Measurements from ENCODE around the gene GAS2L3. TPM values are rescaled to one million over a fixed set of nuclear protein-coding genes. Genes with fewer than 3 reads are reported as not detected.

GAS2L3 gene
- total and polyA plus RNA-seq, 3 experiments from 2014 or later: 0.42 to 0.75 TPM; not detected in 1

- DNase-seq: no peak
- Mint-ChIP-seq H3K27me3 (peaks cover 3 to 12% of the 10 kb centered on the region in 2 donors), H3K4me3 (no peak overlapping the region), H3K9me3 (no peaks in the 10 kb centered on the region), H3K27ac (no peak overlapping the region), H3K4me1 (no peaks in the 10 kb centered on the region), H3K36me3 (no peaks in the 10 kb centered on the region)
- POLR2A ChIA-PET: no interaction called here
- Histone ChIP-seq H3K4me3 (ENCODE audit: low read length) (no peak overlapping the region), H3K36me3 (ENCODE audit: insufficient read depth, low read length) (no peaks in the 10 kb centered on the region), H3K4me1 (ENCODE audit: insufficient read depth, low read length) (no peaks in the 10 kb centered on the region), H3K9me3 (ENCODE audit: low read length) (no peaks in the 10 kb centered on the region), H3K27me3 (ENCODE audit: insufficient read depth, low read length, poor library complexity, severe bottlenecking) (no peaks in the 10 kb centered on the region), H3K27ac (ENCODE audit: low read depth, low read length) (no peak overlapping the region)
- CTCF ChIA-PET: interaction anchor here (1.6 kb wide), 2 partner anchors 25 to 29 kb away, joined by 3 to 4 read pairs; no protein-coding TSS in a partner anchor
These were observed 98.7 kb downstream of the GAS2L3 start for GRCh38 chr12:100672075-100672592.

DNA sequence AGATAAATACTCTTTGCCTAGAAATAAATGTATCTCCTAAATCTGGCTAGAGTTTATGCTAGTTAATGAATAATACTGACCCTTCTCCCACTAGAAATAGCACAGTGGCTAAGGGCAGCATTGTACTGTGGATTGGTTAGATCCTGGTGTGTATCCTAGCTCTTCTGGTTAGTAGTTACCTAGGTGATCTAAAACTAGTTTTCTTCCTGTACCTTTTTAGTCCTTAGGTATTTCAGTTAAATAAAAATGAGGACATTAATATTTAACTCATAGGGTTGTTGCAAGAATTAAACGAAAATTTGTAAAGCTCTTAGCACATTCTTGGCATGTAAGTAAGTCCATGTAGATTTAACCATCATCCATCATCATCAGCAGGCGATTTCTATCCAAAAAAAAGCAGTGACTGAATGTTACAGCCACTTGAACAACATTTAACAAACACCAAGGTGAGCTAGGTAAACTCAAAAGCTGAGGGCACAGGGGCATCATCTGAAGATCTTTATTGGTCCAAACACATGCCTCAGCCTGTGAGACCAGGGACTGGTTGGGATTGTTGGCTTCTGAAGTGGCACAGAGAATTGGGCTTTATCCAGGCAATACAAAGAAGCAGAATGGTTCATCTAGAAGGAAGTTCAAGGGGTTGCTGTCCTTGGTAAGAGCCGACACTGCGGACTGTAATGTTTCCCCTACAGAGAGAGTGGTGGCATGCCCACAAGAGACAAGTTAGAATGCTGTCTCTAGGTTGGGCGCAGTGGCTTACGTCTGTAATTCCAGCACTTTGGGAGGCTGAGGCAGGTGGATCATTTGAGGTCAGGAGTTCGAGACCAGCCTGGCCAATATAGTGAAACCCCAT, 100.8 kb downstream of the GAS2L3 start:
- Mint-ChIP-seq H3K36me3 (no peaks in the 10 kb centered on the region), H3K27me3 (peaks cover 5 to 9% of the 10 kb centered on the region in 2 donors), H3K9me3 (peaks cover 0 to 3% (median 0%) of the 10 kb centered on the region in 5 donors), H3K27ac (peak overlapping the region in 1 of 8 donors; percentile 58), H3K4me3 (no peak overlapping the region), H3K4me1 (no peaks in the 10 kb centered on the region)
- ChIA-PET POLR2A (no interaction called here), CTCF (no interaction called here)
- Histone ChIP-seq H3K27me3 (ENCODE audit: insufficient read depth, low read length, poor library complexity, severe bottlenecking) (no peaks in the 10 kb centered on the region), H3K27ac (ENCODE audit: low read depth, low read length) (no peak overlapping the region), H3K4me1 (ENCODE audit: insufficient read depth, low read length) (no peaks in the 10 kb centered on the region), H3K4me3 (ENCODE audit: low read length) (no peak overlapping the region), H3K36me3 (ENCODE audit: insufficient read depth, low read length) (no peaks in the 10 kb centered on the region), H3K9me3 (ENCODE audit: low read length) (no peaks in the 10 kb centered on the region)
- no peak for DNase-seq

Other genes starting within 250 kb of the GAS2L3 start
- not detected for gene SLC17A8, start 216.6 kb upstream of the GAS2L3 start, total RNA-seq
- gene SLC17A8, start 216.6 kb upstream of the GAS2L3 start, polyA plus RNA-seq: not detected
- not detected for gene NR1H4, start 99.8 kb upstream of the GAS2L3 start, total RNA-seq
- gene NR1H4, start 99.8 kb upstream of the GAS2L3 start, polyA plus RNA-seq: not detected
- gene ANO4, start 221.1 kb downstream of the GAS2L3 start, total RNA-seq: not detected
- not detected for gene ANO4, start 221.1 kb downstream of the GAS2L3 start, polyA plus RNA-seq

Measured in CD8-positive, alpha-beta memory T cell (primary cell).